HTR-8/SVneo (cell line): ENCODE measurements around the gene PTF1A.

Experiments
- DNase-seq: peaks from one replicate; pipeline ENCODE4 v3.0.0; 2011; ENCODE audit warnings: low spot score, mixed read lengths; ENCODE audit not compliant: insufficient read length
- FAIRE-seq: peaks from 2 replicates; lab custom pipeline; 2011; peaks lifted over from hg19 to GRCh38; lab: Jason Lieb, UNC

Gene PTF1A, protein sequence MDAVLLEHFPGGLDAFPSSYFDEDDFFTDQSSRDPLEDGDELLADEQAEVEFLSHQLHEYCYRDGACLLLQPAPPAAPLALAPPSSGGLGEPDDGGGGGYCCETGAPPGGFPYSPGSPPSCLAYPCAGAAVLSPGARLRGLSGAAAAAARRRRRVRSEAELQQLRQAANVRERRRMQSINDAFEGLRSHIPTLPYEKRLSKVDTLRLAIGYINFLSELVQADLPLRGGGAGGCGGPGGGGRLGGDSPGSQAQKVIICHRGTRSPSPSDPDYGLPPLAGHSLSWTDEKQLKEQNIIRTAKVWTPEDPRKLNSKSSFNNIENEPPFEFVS

GRCh38 chr10:23191764-23192711 is at the start of gene PTF1A:
PTF1A (plus strand) TSS chr10:23192312; CDS start chr10:23192531, 219 bp downstream.
- FAIRE-seq (no peak), DNase-seq (no peak)

- DNase-seq (no peak), FAIRE-seq (no peak)
These were observed 45.9 kb upstream of the PTF1A start for GRCh38 chr10:23146258-23146657.

DNA sequence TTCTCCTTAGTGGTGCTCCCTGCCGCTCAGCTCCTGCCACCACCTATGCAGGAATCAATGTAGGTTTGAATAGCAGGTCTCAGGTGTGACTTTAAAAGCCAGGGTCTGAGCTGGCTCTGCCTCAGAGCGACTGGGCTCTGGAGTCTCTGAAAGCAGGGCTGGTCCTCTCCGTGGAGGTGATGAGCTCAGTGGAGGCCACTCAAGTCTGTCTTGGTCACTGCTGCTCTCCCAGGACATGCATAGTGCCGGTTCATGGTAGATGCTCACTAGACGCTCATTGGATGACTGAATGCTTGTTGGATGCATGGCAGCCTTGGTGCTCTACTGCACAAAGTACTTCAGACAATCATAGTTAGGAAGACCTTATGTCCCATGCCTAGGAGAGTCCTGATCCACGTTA is 45.1 kb upstream of the PTF1A start:
- FAIRE-seq = no peak
- no peak for DNase-seq

GRCh38 chr10:23148214-23148613 is 43.9 kb upstream of the PTF1A start:
- FAIRE-seq (no peak), DNase-seq (no peak)

- no peak for FAIRE-seq
- DNase-seq = no peak
These were observed 42.0 kb upstream of the PTF1A start for GRCh38 chr10:23150091-23150490.

DNA sequence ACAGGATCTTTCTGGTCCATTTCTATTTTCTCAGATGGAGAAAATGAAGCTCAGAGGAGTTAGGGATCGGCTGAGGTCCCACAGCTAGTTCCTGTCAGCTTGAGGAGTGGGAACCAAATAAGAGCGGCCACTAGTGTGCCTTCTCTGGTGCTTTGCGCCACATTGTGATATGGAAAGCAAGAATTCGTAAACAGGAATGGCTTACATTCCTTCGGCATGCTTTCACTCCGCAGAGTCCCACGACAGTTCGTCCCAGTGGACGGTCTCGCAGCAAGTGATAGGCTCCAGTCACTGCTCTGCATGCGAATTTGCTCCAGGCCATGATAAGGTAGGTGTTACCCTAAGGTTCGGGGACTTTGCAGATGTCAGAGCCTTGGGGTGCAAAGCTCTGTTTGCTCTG is 41.5 kb upstream of the PTF1A start:
- DNase-seq = no peak
- FAIRE-seq = no peak

DNA sequence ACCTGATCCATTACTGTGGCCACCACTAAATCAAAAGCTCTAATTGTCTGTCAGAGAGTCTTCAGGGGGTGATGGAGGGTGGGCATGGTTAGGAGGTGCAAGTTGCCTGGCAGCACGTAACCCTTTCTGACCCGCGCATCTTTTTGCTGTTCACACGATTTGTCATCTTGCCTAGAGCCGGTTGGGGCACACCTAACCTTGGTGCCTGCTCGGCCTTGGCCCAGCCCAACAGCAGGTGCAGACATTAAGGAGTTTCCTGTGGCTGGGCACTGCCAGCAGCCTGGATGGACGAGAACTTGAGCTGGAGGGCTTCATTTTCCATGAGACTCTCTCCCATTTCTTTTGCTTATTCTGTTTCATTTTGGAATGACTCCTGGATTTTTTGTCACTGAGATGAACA is 41.0 kb upstream of the PTF1A start:
- FAIRE-seq = no peak
- DNase-seq = no peak

DNA sequence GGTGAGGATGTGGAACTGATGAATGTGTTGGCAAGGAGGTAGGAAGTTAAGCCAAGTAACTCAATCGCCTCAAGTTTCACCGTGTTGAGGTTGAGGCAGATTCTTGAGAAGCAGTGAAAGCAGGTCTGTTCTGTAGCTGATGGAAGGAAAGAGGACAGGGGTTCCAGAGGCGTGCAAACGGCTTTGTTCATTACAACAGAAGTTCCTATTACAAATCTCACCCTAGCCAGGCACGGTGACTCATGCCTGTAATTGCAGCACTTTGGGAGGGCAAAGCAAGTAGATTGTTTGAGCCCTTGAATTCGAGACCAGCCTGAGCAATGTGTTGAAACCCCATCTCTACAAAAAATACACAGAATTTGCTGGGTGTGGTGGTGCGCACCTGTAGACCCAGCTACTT is 36.9 kb upstream of the PTF1A start:
- DNase-seq = no peak
- no peak for FAIRE-seq

DNA sequence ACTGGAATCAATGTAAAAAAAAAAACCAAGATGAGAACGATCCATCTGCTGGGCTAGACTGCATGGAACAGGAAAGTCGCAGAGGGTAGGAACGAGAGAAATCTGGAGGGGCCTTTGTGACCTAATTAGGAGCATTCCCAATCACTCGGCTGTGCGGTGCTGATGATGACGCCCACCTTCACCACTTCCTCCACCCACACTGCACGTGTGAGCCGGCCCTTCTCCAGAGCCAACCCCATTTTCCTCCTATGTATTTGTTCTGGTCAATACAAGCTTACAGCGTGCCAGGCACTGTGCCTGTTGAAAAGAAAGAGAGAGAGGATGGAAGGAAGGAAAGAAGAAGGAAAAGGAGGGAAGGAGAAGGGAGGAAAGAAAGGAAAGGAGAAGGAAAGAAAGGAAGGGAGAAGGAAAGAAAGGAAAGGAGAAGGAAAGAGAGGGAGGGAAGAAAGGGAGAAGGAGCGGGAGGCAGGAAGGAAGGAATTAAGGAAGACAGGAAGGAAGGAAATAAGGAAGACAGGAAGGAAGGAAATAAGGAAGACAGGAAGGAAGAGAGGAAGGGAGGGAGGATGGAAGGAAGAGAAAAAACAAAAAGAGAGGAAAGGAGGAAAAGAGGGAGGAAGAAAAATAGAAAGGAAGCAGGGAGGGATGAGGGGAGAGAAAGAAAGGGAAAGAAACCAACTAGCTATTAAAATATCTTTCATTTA is 35.5 kb upstream of the PTF1A start:
- FAIRE-seq (no peak), DNase-seq (no peak)

DNA sequence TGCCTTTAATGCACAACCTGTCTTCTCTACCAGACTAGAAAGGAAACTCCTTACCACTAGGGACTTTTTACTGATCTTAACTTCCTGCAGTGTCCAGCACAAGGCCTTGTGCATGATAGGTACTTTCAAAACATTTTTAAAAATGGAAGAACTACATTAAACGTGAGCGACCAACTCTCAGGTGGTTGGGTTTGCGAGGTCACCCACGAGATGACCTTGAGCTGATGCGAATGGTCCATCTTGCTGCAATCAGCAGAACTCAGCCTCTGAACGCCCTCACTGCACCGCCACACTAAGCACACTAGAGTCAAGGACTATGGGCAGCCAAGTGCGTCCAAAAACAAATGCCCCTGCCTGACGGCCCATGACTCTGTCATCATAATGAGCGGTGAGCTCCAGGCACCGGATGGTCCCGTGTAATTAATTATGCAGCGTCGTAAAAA is 34.9 kb upstream of the PTF1A start:
- no peak for DNase-seq
- FAIRE-seq = no peak

- FAIRE-seq (no peak), DNase-seq (peak; percentile 33)
These were observed 34.3 kb upstream of the PTF1A start for GRCh38 chr10:23157691-23158369.

- peak; percentile 60 for DNase-seq
- FAIRE-seq = no peak
These were observed 33.7 kb upstream of the PTF1A start for GRCh38 chr10:23158370-23158769.

DNA sequence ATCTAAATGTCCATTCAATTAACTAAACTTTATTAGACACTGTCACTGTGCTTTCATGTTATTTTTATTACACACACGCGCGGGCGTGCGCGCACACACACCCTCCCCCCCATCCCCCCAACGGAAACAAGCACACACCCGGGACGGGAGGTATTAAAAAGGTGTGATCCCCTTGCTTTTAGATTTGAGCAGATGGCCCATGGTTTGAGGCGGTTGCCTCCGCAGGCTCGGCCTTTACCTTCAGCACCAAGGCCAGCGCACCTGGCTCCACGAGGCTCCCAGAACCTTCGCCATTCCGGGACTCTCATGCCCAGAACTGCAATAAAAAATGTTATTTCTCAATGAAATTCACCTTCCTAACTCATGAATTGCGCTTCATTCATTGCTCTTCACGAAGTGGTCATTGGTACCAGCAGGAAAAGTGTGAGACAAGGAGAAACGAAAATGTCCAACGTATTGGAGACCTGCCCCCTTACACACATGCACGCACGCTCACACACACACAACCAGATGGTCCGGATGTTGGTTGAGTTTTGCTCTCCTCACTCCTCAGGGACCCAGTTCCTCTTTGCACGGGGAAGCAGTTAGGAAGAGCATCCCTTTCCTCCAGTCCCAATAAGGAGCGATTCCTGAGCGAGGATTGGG is 20.8 kb upstream of the PTF1A start:
- peak; percentile 28 for DNase-seq
- FAIRE-seq = no peak

DNA sequence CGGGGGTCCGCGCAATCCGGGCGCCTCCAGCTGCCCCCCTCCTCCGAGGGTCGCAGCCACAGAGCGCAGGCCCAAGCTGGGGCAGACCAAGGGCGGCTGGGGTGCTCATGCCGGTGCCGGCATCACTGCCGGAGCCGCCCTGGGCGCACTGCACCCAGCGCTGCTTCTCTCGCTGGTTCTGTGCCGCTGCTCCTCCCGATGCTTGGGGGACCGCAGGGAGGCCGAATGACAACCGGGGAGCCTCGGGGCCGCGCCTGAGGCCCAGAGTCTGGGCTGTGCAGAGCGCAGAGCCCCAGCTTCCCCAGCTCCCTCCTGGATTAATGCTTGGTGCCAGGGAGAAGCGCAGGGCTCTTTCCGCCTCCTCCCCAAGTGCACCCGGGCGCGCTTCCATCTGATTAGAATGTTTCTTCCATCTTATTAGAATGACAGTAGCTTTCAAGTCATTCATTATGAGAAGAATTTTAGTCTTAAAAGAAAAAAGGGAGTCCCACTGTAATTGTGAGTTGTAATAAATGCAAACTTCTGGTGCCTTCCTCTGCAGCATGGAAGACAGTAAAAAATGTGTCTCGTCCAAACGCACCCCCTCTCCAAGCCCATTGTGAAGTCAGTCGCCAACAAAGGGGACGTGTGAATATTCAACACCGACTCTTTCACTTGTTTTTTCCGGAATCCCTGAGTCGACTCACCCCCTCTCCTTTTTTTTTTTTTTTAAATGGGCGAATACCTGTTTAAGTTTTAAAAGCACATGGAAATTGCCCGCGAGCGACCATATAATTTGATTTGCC is 19.5 kb upstream of the PTF1A start:
- DNase-seq (no peak), FAIRE-seq (no peak)

- DNase-seq (no peak), FAIRE-seq (no peak)
These were observed 18.7 kb upstream of the PTF1A start for GRCh38 chr10:23173214-23174073.

GRCh38 chr10:23174074-23174976 is 17.8 kb upstream of the PTF1A start:
- no peak for DNase-seq
- no peak for FAIRE-seq

DNA sequence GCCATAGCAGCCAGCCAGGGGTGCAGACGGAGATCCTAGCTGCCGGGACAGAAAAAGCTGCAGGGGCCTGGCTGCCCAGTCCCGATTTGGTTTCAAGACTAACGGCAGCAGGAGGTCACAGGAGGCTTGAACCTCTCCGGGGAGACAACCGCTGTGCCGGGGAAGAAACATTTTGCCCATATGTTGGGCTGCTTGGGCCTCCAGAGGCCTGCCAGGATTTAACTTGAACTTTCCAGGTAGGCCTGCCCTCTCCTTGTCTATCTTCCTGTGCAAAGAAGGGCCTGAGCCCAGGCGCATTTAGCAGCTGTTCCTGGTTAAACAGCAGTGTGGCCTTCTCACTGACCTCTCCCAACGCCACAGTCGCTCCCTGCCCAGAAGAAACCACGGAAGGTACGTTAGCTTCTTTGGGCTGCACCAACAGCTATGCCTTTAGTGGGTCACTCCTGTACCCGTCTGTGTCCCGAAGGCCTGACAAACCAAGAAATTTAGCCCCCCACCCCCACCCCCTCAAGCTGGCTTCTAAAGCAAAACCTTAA is 17.1 kb upstream of the PTF1A start:
- DNase-seq = no peak
- no peak for FAIRE-seq
